ENCODE measurements around the gene KLHL35. TPM values are rescaled to one million over a fixed set of nuclear protein-coding genes. Genes with fewer than 3 reads are reported as not detected.

KLHL35 gene
- total and polyA plus RNA-seq, 2 donors (not counting 1 experiment from before 2014, with no cell fraction given), result 0.42 to 1.3 TPM

DNA sequence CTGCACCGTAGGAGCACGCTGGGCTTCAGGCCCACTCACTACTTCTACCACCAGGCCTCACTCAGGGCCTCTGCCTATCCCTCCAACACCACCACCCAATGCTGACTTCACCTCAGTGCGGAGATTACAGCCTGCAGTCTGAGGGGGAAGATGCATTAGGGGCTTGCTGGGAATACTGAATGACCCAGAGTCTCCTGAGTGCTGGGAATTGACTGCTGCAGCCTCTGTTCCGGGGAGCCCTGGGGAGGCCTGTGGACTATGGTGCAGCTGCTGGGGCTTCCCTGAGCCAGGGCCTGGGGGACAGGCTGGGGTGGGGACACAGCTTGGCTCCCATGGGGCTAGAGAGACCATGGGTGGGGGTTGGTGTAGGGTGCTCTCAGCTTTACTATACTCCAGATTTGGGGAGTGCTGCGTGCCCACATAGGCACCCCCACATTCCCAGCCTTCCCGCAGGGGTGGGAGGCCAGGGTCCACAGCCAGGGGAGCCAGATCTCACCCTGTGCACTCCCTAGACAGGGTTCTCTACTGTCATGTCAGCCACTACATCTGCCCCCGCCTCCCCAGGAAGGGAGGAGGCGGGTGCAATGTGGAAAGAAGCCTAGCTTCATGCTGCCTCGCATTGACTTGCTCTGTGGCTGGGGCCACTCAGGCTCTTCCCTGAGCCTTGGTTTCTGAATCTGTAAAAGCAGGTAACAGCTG is 48.4 kb upstream of the KLHL35 start:
- Histone ChIP-seq H3K4me1 (ENCODE audit: control insufficient read depth, extremely low read depth, insufficient read depth, low read length) (no peaks in the 10 kb centered on the region), H3K9ac (ENCODE audit: insufficient read depth, low read length) (no peak overlapping the region), H3K36me3 (ENCODE audit: control insufficient read depth, insufficient read depth, low read length) (no peaks in the 10 kb centered on the region), H2AFZ (ENCODE audit: low read length) (no peak overlapping the region), H3K9me3 (ENCODE audit: control insufficient read depth, insufficient read depth, low read depth, low read length) (no peaks in the 10 kb centered on the region), H3K4me3 (replicated peaks in 1 of 4; ENCODE audit: control extremely low read depth in 1 of 4, insufficient read depth in 1 of 4, low read depth in 3 of 4, low read length in 4 of 4) (no peak overlapping the region), H4K20me1 (ENCODE audit: control insufficient read depth, extremely low read depth, insufficient read depth, low read length) (no peaks in the 10 kb centered on the region), H3K4me2 (ENCODE audit: extremely low read depth, insufficient read depth, low read length) (no peak overlapping the region), H3K27ac (ENCODE audit: insufficient read depth, low read length) (no peak overlapping the region), H3K79me2 (ENCODE audit: control insufficient read depth, insufficient read depth, low read length) (no peaks in the 10 kb centered on the region), H3K27me3 (ENCODE audit: control insufficient read depth, insufficient read depth, low read length) (peaks cover 2% of the 10 kb centered on the region)
- no peak for DNase-seq (ENCODE audit: low read depth in 2 of 2)
- TF ChIP-seq EZH2 (IDR thresholded peaks at IDR 0.05; ENCODE audit: low read length, missing control alignments), result no peak
- TF ChIP-seq, protein P1, sequence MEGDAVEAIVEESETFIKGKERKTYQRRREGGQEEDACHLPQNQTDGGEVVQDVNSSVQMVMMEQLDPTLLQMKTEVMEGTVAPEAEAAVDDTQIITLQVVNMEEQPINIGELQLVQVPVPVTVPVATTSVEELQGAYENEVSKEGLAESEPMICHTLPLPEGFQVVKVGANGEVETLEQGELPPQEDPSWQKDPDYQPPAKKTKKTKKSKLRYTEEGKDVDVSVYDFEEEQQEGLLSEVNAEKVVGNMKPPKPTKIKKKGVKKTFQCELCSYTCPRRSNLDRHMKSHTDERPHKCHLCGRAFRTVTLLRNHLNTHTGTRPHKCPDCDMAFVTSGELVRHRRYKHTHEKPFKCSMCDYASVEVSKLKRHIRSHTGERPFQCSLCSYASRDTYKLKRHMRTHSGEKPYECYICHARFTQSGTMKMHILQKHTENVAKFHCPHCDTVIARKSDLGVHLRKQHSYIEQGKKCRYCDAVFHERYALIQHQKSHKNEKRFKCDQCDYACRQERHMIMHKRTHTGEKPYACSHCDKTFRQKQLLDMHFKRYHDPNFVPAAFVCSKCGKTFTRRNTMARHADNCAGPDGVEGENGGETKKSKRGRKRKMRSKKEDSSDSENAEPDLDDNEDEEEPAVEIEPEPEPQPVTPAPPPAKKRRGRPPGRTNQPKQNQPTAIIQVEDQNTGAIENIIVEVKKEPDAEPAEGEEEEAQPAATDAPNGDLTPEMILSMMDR (conservative IDR thresholded peaks at IDR 0.05 in 1 of 2, IDR thresholded peaks at IDR 0.05 in 1 of 2; ENCODE audit: low read depth in 1 of 2, low read length in 2 of 2), result no peak

- Histone ChIP-seq H3K4me1 (ENCODE audit: control insufficient read depth, extremely low read depth, insufficient read depth, low read length) (peaks cover 7% of the 10 kb centered on the region), H3K79me2 (ENCODE audit: control insufficient read depth, insufficient read depth, low read length) (no peaks in the 10 kb centered on the region), H3K4me3 (replicated peaks in 1 of 4; ENCODE audit: control extremely low read depth in 1 of 4, insufficient read depth in 1 of 4, low read depth in 3 of 4, low read length in 4 of 4) (no peak overlapping the region), H4K20me1 (ENCODE audit: control insufficient read depth, extremely low read depth, insufficient read depth, low read length) (no peaks in the 10 kb centered on the region), H2AFZ (ENCODE audit: low read length) (no peak overlapping the region), H3K9ac (ENCODE audit: insufficient read depth, low read length) (no peak overlapping the region), H3K27ac (ENCODE audit: insufficient read depth, low read length) (no peak overlapping the region), H3K9me3 (ENCODE audit: control insufficient read depth, insufficient read depth, low read depth, low read length) (no peaks in the 10 kb centered on the region), H3K36me3 (ENCODE audit: control insufficient read depth, insufficient read depth, low read length) (no peaks in the 10 kb centered on the region), H3K4me2 (ENCODE audit: extremely low read depth, insufficient read depth, low read length) (no peak overlapping the region), H3K27me3 (ENCODE audit: control insufficient read depth, insufficient read depth, low read length) (no peaks in the 10 kb centered on the region)
- no peak for TF ChIP-seq EZH2 (IDR thresholded peaks at IDR 0.05; ENCODE audit: low read length, missing control alignments)
- TF ChIP-seq, protein P1 (conservative IDR thresholded peaks at IDR 0.05 in 1 of 2, IDR thresholded peaks at IDR 0.05 in 1 of 2; ENCODE audit: low read depth in 1 of 2, low read length in 2 of 2), result no peak
- DNase-seq (ENCODE audit: low read depth in 2 of 2), result no peak
Observed at GRCh38 chr11:75480185-75481175, 47.5 kb upstream of the KLHL35 start.

DNA sequence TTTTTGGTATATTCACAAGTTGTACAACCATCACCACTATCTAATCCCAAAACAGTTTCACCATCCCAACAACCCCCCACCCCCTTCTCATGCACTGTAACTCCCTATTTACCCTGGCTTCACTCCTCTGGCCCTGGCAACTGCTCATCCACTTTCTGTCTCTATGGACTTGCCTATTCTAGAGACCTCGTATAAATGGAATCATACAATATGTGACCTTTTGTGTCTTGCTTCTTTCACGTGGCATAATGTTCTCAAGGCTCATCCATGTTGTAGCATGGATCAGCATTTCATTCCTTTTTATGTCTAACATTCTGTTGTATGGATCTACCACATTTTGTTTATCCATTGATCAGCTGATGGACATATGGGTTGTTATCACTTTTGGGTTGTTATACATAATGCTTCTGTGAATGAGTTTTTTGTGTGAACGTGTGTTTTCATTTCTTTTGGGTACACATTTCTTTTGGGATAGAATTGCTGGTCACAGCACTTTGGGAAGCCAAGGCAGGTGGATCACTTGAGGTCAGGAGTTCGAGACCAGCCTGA is 46.7 kb upstream of the KLHL35 start:
- no peaks in the 10 kb centered on the region for H3K79me2 ChIP-seq (ENCODE audit: control insufficient read depth, insufficient read depth, low read length)
- no peak overlapping the region for H3K9ac ChIP-seq (ENCODE audit: insufficient read depth, low read length)
- no peak for DNase-seq (ENCODE audit: low read depth in 2 of 2)
- H2AFZ ChIP-seq (ENCODE audit: low read length), result no peak overlapping the region
- H4K20me1 ChIP-seq (ENCODE audit: control insufficient read depth, extremely low read depth, insufficient read depth, low read length), result no peaks in the 10 kb centered on the region
- no peak overlapping the region for H3K4me2 ChIP-seq (ENCODE audit: extremely low read depth, insufficient read depth, low read length)
- H3K36me3 ChIP-seq (ENCODE audit: control insufficient read depth, insufficient read depth, low read length), result no peaks in the 10 kb centered on the region
- H3K27me3 ChIP-seq (ENCODE audit: control insufficient read depth, insufficient read depth, low read length), result no peaks in the 10 kb centered on the region
- H3K4me3 ChIP-seq (replicated peaks in 1 of 4; ENCODE audit: control extremely low read depth in 1 of 4, insufficient read depth in 1 of 4, low read depth in 3 of 4, low read length in 4 of 4), result no peak overlapping the region
- TF ChIP-seq EZH2 (IDR thresholded peaks at IDR 0.05; ENCODE audit: low read length, missing control alignments), result no peak
- TF ChIP-seq, protein P1 (conservative IDR thresholded peaks at IDR 0.05 in 1 of 2, IDR thresholded peaks at IDR 0.05 in 1 of 2; ENCODE audit: low read depth in 1 of 2, low read length in 2 of 2), result no peak
- H3K9me3 ChIP-seq (ENCODE audit: control insufficient read depth, insufficient read depth, low read depth, low read length), result no peaks in the 10 kb centered on the region
- H3K4me1 ChIP-seq (ENCODE audit: control insufficient read depth, extremely low read depth, insufficient read depth, low read length), result peaks cover 12% of the 10 kb centered on the region
- no peak overlapping the region for H3K27ac ChIP-seq (ENCODE audit: insufficient read depth, low read length)
